ENCODE measurements around the gene GPR153. TPM values are rescaled to one million over a fixed set of nuclear protein-coding genes. Genes with fewer than 3 reads are reported as not detected.

GPR153 gene
- total and polyA plus RNA-seq, 2 of the 13 experiments (the other 11 are each of a cell fraction or from before 2014, with no cell fraction given), result 0.22 to 0.31 TPM

GRCh38 chr1:6278263-6278662 lies 17.4 kb upstream of the GPR153 start:
- in situ Hi-C loops (cut with HindIII; ENCODE audit: extremely low pct_ligation_motif_present, low pct_unique_long_range_greater_than_20kb), result no loop called here
- ATAC-seq (no peak), FAIRE-seq (no peak), DNase-seq (ENCODE audit: low spot score) (no peak)
- Histone ChIP-seq H4K20me1 (ENCODE audit: insufficient read depth, low read length) (no peaks in the 10 kb centered on the region), H3K27me3 (ENCODE audit: control insufficient read depth in 1 of 2, insufficient read depth in 2 of 2, low read length in 2 of 2) (no peaks in the 10 kb centered on the region), H3K9ac (ENCODE audit: insufficient read depth, low read depth, low read length) (no peak overlapping the region), H3K79me2 (ENCODE audit: insufficient read depth, low read length) (no peaks in the 10 kb centered on the region), H3K9me3 (ENCODE audit: low read length) (no peaks in the 10 kb centered on the region), H3K4me1 (ENCODE audit: insufficient read depth, low read length) (peaks cover 27% of the 10 kb centered on the region), H3K4me2 (ENCODE audit: low read depth, low read length) (no peak overlapping the region), H2AFZ (ENCODE audit: low read length) (no peak overlapping the region), H3K4me3 (replicated peaks in 1 of 3; ENCODE audit: insufficient read depth in 1 of 3, low read depth in 2 of 3, low read length in 3 of 3) (no peak overlapping the region), H3K36me3 (replicated peaks in 1 of 2; ENCODE audit: control insufficient read depth in 1 of 2, insufficient read depth in 2 of 2, low read length in 2 of 2) (peaks cover under 1 to 1% of the 10 kb centered on the region in 2 experiments; a peak in 2 of 5 replicates), H3K27ac (ENCODE audit: extremely low read length, insufficient read depth, low read length) (no peak overlapping the region)
- no TSS peak for BruUV-seq (replicated peaks)
- ChIA-PET POLR2A (no interaction called here), CTCF (ENCODE audit: low intra/inter-chr PET ratio, low total read pairs) (no interaction called here)
- intact Hi-C loops (cut with micrococcal nuclease; ENCODE audit: unreplicated experiment), result no loop called here
- TF ChIP-seq ZNF407 (CRISPR knock-in tag; IDR thresholded peaks at IDR 0.05; ENCODE audit: not compliant biosample characterization) (no peak), ZBTB34 (CRISPR knock-in tag; IDR thresholded peaks at IDR 0.05) (no peak)
- 95% methylated on average over 9 of the region's 9 CpGs for WGBS (ENCODE audit: low lambda C conversion rate)

All from HepG2 (cell line).